SHP77 treated with DMSO at 0.1 percent for 48 hours (cell line): Measurements from ENCODE around the gene HIPK1.
"Not testable (repeated sequence)": the region's sequence is repeated elsewhere in the genome, so short reads cannot be mapped to it uniquely, and the experiment has no call there.

ENCODE experiments used
- DNase-seq: peaks from one replicate; lab custom pipeline; 2025; lab: John Stamatoyannopoulos, UW

The HIPK1 gene

GRCh38 chr1:113982949-113983348 is 53.8 kb downstream of the HIPK1 start:
- no peak for DNase-seq

GRCh38 chr1:113983391-113983790 is 54.3 kb downstream of the HIPK1 start:
- DNase-seq, result no peak

DNA sequence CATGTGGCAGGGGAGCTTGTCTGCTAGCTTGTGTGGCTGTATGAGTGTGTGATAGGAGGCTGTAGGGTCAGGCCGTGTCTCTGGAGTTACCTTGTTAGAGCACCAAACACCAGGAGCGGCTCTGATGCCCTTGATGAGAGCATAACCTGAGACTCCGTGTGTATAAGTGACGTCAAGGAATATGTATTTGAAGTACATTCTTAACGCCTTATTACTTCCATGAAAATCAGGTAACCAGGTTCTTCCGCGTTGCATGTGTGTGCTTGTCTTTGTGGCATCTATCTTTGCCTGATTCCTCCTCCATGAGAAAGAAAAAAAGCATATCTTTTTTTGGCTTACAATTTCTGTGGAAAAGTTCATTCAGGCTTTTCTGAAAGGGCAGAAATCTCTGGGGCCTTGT is 54.7 kb downstream of the HIPK1 start:
- no peak for DNase-seq

DNA sequence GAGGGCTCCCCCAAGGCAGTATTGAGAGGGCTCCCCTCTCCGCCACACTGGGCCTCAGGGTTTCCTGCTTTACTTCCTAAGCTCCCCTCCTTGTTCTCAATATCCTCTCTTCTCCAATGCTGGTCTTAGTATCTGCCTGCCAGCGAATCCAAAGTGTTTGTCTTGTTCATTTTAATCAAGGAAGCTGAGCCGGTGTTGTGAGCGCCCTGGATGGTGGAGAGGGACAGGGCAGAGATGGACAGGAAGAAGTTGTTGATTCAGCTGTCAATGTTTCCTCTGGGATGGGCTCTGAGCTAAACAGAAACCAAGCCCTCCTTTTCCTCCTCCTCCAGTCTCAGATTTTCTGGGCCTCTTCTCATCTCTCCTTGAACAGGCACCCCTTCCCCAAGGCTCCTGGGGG is 55.6 kb downstream of the HIPK1 start:
- DNase-seq, result peak; percentile 62

DNA sequence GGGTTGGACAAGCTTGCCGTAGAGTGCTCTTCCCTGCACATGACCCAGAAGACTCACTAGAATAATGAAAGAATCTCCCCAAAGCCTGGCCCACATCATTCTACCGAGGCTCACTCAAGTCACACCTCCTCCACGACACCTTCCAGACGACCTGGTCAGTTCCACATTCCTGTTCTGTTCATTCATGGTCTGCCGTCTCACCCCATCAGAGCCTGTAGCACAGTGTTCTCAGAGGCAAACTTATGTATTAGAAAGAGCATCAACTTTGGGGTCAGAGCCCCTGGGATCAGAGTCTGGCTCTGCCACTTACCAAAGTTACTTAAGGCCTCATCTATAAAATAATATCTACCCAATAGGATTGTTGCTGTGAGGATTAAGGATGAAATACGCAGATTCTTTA is 57.7 kb downstream of the HIPK1 start:
- no peak for DNase-seq

GRCh38 chr1:113987259-113987658 is 58.1 kb downstream of the HIPK1 start:
- no peak for DNase-seq

DNA sequence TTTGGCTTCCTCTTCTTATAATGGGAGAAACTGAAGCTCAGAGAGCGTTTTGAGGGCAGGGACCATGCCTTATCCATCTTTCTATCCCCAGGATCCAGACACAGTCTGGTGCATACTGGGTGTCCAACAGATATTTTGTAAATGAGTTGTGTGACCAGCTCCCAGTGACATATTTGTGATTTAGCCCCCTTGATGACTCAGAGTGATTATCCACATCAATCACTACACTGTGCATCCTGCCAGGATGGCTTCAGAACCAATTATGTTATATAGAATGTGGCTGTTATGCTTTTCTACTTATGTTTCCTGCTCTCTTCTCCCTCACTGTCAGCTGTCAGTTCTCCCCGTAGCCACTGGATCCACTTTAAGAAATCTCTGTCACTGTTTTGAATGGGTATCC is 61.4 kb downstream of the HIPK1 start:
- no peak for DNase-seq

- DNase-seq, result no peak
Measured at GRCh38 chr1:113990961-113991360, 61.8 kb downstream of the HIPK1 start.

GRCh38 chr1:113991467-113991997 is 62.4 kb downstream of the HIPK1 start:
- no peak for DNase-seq

DNA sequence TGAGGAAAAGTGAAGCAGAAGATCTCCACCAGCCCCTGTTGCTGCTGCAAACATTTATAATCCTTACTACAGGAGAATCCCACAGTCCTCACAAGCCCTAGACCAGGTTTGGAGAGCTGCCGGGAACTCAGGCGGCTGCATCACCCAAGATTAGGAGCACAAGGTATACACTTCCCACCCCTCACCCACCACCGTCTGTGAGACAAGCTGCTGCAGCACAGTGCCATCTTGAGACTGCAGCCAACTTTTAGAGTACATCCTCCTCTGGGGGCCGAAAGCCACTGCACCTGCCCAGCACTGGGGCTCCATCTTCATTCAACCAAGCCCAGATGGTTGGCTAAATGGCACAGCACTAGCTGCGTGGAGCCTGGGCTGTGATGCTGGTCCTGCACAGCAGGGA is 63.9 kb downstream of the HIPK1 start:
- no peak for DNase-seq

- DNase-seq, result no peak
Measured at GRCh38 chr1:113993766-113994165, 64.6 kb downstream of the HIPK1 start.

- DNase-seq, result no peak
Measured at GRCh38 chr1:113995382-113995781, 66.3 kb downstream of the HIPK1 start.

GRCh38 chr1:113998361-113998760 is 69.2 kb downstream of the HIPK1 start:
- DNase-seq, result no peak

- no peak for DNase-seq
Measured at GRCh38 chr1:113999233-113999632, 70.1 kb downstream of the HIPK1 start.

GRCh38 chr1:113999799-114000198 is 70.7 kb downstream of the HIPK1 start:
- DNase-seq, result peak; percentile 65

DNA sequence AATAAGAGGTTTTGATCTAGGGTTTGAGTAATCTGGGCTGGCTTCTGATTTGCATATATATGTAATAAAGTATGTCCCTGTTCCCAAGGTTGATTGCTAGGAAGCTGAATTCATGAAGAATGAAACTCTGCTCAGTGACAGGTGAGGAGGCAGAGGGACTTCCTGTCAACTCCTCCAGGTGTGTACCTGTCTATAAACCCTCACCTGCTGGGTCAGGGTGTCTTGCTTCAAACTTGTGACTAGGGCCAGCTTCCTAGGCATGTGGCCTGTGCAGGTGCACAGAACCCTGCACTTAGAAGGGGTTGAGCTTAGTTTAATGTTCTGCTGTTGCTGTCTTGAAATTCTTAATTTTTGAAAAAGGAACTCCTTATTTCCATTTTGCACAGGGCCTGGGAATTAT is 71.3 kb downstream of the HIPK1 start:
- no peak for DNase-seq

DNA sequence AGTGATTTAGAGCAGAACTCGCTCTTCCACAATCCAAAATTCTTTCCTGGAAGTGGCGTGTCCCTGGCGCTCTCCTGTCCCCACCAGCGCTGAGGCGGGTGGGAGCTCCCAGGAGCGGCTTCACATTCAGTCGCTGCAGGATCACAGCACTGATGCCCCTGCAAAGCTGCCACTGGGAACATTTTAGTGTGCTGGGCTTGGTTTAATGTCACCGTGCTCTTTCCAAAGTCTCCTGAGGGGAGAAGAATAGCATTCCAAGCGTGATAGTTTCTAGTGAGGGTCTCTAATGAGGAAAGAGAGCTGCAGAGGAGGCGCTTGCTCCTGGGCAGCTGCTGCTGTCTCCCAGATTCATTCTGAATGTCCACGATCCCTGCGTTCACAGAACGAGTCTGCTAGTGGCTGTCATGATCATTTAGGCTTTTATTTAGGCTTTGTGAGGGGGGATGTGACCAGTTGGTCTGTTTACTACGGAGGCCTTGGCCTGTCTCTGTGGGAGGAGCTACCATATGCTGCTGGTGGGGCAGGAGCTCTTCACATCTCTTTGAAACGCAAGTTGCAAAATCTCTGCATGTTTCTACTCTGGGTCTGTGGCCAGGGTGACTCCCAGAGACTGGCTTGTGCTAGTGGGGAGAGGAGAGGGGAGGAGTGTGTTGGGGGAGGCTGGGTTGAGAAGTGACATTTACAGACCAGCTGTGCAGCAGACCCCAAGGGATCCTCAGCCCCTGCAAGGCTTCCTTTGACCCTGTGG is 73.5 kb downstream of the HIPK1 start:
- DNase-seq, result no peak

GRCh38 chr1:114003431-114003830 is 74.3 kb downstream of the HIPK1 start:
- DNase-seq, result no peak

GRCh38 chr1:114006825-114007224 is 77.7 kb downstream of the HIPK1 start:
- not testable (repeated sequence) for DNase-seq

DNA sequence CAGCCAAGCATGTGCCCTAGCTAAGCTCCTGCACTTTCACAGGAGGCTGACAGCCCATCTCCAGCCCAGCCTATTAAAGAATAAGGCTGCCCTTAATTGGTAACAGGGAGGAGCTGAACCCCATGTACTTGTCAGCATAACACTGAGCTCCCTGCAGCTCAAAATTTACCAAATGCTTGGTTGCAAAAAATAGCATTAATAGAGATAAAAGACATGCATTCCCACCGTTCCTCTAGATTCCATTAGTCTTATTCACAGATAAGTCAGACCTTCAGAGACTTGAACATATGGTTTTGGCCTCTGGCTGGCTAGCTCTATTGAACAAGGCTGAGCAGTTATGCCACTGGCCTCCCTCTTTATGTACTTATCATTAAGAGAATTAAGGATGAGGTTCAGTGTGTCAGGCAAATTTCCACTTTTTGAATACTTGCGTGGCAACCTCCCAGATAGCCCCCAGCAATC is 79.4 kb downstream of the HIPK1 start:
- no peak for DNase-seq

DNA sequence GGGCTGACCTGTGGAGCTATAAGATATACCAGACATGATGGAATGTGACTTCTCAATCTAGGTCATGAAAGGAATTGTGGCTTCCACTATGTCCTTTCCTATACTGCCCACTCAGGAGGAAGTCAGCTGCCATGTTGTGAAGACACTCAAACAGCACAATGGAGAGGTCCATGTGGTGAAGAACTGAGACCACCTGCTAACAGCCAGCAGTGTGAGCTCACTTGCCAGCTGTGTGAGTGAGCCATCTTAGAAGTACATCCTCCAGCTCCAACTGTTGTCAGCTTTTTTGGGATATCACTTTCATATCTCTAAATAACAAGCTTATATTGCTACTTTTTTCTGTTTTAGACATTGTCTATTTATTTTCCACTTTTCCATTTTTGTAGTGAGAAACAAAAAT is 79.9 kb downstream of the HIPK1 start:
- DNase-seq, result no peak

GRCh38 chr1:114009393-114009792 is 80.3 kb downstream of the HIPK1 start:
- no peak for DNase-seq

- DNase-seq, result no peak
Measured at GRCh38 chr1:114010433-114011184, 81.5 kb downstream of the HIPK1 start.
